Measurements from ENCODE around the gene SLC35A3. TPM values are rescaled to one million over a fixed set of nuclear protein-coding genes. Genes with fewer than 3 reads are reported as not detected.

SLC35A3 gene
- total RNA-seq, 1 donor from 2014 or later = 16.5 TPM

DNA sequence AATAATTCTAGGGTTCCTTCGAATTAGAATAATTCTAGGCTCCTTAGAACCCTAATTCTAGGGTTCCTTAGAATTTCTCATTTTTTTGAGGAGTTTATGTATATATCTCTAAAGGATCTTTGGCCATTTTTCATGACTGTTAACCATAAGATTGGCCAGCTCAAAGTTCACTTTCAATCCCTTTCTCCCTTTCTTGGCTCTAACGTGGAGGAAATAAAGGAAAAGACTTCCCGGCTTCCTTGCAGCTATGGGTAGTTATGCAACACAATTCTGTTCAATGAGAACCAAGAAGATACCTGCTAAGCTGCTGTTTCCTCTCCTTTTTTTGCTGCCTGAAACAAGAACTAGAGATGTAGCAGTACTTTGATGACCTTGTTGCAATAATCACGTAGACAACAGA is 27.2 kb downstream of the SLC35A3 start:
- TF ChIP-seq, protein P1, sequence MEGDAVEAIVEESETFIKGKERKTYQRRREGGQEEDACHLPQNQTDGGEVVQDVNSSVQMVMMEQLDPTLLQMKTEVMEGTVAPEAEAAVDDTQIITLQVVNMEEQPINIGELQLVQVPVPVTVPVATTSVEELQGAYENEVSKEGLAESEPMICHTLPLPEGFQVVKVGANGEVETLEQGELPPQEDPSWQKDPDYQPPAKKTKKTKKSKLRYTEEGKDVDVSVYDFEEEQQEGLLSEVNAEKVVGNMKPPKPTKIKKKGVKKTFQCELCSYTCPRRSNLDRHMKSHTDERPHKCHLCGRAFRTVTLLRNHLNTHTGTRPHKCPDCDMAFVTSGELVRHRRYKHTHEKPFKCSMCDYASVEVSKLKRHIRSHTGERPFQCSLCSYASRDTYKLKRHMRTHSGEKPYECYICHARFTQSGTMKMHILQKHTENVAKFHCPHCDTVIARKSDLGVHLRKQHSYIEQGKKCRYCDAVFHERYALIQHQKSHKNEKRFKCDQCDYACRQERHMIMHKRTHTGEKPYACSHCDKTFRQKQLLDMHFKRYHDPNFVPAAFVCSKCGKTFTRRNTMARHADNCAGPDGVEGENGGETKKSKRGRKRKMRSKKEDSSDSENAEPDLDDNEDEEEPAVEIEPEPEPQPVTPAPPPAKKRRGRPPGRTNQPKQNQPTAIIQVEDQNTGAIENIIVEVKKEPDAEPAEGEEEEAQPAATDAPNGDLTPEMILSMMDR (IDR thresholded peaks at IDR 0.05; ENCODE audit: unreplicated experiment) = no peak
- Mint-ChIP-seq H3K9me3 (ENCODE audit: low read depth) (peaks cover 6% of the 10 kb centered on the region), H3K27me3 (no peaks in the 10 kb centered on the region), H3K27ac (no peak overlapping the region), H3K4me3 (ENCODE audit: low read depth) (no peak overlapping the region), H3K4me1 (ENCODE audit: low read depth) (no peaks in the 10 kb centered on the region), H3K36me3 (ENCODE audit: insufficient read depth) (peaks cover 29% of the 10 kb centered on the region)
- DNase-seq (ENCODE audit: low spot score, unreplicated experiment) = no peak

GRCh38 chr1:100001462-100001861 is 31.7 kb downstream of the SLC35A3 start:
- no peaks in the 10 kb centered on the region for H3K27me3 Mint-ChIP-seq
- H3K4me3 Mint-ChIP-seq (ENCODE audit: low read depth) = no peak overlapping the region
- DNase-seq (ENCODE audit: low spot score, unreplicated experiment) = no peak
- H3K9me3 Mint-ChIP-seq (ENCODE audit: low read depth) = no peaks in the 10 kb centered on the region
- no peak overlapping the region for H3K27ac Mint-ChIP-seq
- peaks cover 1% of the 10 kb centered on the region for H3K36me3 Mint-ChIP-seq (ENCODE audit: insufficient read depth)
- TF ChIP-seq, protein P1 (IDR thresholded peaks at IDR 0.05; ENCODE audit: unreplicated experiment) = no peak
- peaks cover 9% of the 10 kb centered on the region for H3K4me1 Mint-ChIP-seq (ENCODE audit: low read depth)

GRCh38 chr1:100005424-100005823 is 35.6 kb downstream of the SLC35A3 start:
- DNase-seq (ENCODE audit: low spot score, unreplicated experiment) = no peak
- Mint-ChIP-seq H3K36me3 (ENCODE audit: insufficient read depth) (peaks cover 1% of the 10 kb centered on the region), H3K9me3 (ENCODE audit: low read depth) (no peaks in the 10 kb centered on the region), H3K27me3 (no peaks in the 10 kb centered on the region), H3K4me3 (ENCODE audit: low read depth) (no peak overlapping the region), H3K27ac (no peak overlapping the region), H3K4me1 (ENCODE audit: low read depth) (peaks cover 9% of the 10 kb centered on the region)
- TF ChIP-seq, protein P1 (IDR thresholded peaks at IDR 0.05; ENCODE audit: unreplicated experiment) = no peak

GRCh38 chr1:100006688-100007087 is 36.9 kb downstream of the SLC35A3 start:
- Mint-ChIP-seq H3K9me3 (ENCODE audit: low read depth) (no peaks in the 10 kb centered on the region), H3K27ac (no peak overlapping the region), H3K4me3 (ENCODE audit: low read depth) (no peak overlapping the region), H3K4me1 (ENCODE audit: low read depth) (peaks cover 9% of the 10 kb centered on the region), H3K36me3 (ENCODE audit: insufficient read depth) (no peaks in the 10 kb centered on the region), H3K27me3 (no peaks in the 10 kb centered on the region)
- TF ChIP-seq, protein P1 (IDR thresholded peaks at IDR 0.05; ENCODE audit: unreplicated experiment) = no peak
- no peak for DNase-seq (ENCODE audit: low spot score, unreplicated experiment)

GRCh38 chr1:100009458-100009857 is 39.7 kb downstream of the SLC35A3 start:
- no peaks in the 10 kb centered on the region for H3K27me3 Mint-ChIP-seq
- TF ChIP-seq, protein P1 (IDR thresholded peaks at IDR 0.05; ENCODE audit: unreplicated experiment) = no peak
- H3K4me1 Mint-ChIP-seq (ENCODE audit: low read depth) = peaks cover 3% of the 10 kb centered on the region
- no peak overlapping the region for H3K27ac Mint-ChIP-seq
- H3K9me3 Mint-ChIP-seq (ENCODE audit: low read depth) = no peaks in the 10 kb centered on the region
- DNase-seq (ENCODE audit: low spot score, unreplicated experiment) = no peak
- no peaks in the 10 kb centered on the region for H3K36me3 Mint-ChIP-seq (ENCODE audit: insufficient read depth)
- no peak overlapping the region for H3K4me3 Mint-ChIP-seq (ENCODE audit: low read depth)
